MM.1S (cell line): ENCODE data around the gene DHRS4.
A peak's percentile ranks its signal among the peaks of the same experiment; 100 is the strongest.

Source experiments
- DNase-seq: peaks from one replicate; pipeline ENCODE4 v3.0.0-alpha.2; 2015
- H2AFZ ChIP-seq: fragments of 300-600 bp; sonication (generic); 2 replicates; pipeline ENCODE4 v1.6.0; 2016; ENCODE audit warnings: antibody characterized with exemption, low read length
- H3F3A ChIP-seq: fragments of 300-600 bp; sonication (generic); 2 replicates; pipeline ENCODE4 v1.6.1; 2016; ENCODE audit warnings: mild to moderate bottlenecking, antibody characterized with exemption, low read length, moderate library complexity, mixed read lengths; ENCODE audit not compliant: insufficient read depth
- H3K27ac ChIP-seq: fragments of 300-600 bp; sonication (generic); 2 replicates; pipeline ENCODE4 v1.5.1; 2016; ENCODE audit warnings: mild to moderate bottlenecking, low read length
- H3K27me3 ChIP-seq: fragments of 300-600 bp; sonication (generic); replicated peaks from 2 replicates; pipeline ENCODE4 v1.6.0; 2016; ENCODE audit warnings: low read length; ENCODE audit not compliant: insufficient read depth
- H3K36me3 ChIP-seq: fragments of 300-600 bp; sonication (generic); replicated peaks from 2 replicates; pipeline ENCODE4 v1.6.1; 2016; ENCODE audit warnings: mild to moderate bottlenecking, low read length, mixed read lengths; ENCODE audit not compliant: insufficient read depth
- H3K4me1 ChIP-seq: fragments of 300-600 bp; sonication (generic); 2 replicates; pipeline ENCODE4 v1.6.1; 2016; ENCODE audit warnings: low read length, mixed read lengths
- H3K4me2 ChIP-seq: fragments of 300-600 bp; sonication (generic); 2 replicates; pipeline ENCODE4 v1.6.0; 2016; ENCODE audit warnings: low read depth, low read length
- H3K4me3 ChIP-seq: fragments of 300-600 bp; sonication (generic); 2 replicates; pipeline ENCODE4 v1.5.1; 2016; ENCODE audit warnings: low read length, mixed read lengths
- H3K79me2 ChIP-seq: fragments of 300-600 bp; sonication (generic); 2 replicates; pipeline ENCODE4 v1.6.1; 2016; ENCODE audit warnings: mixed run types, low read length, mixed read lengths
- H3K9ac ChIP-seq: fragments of 300-600 bp; sonication (generic); 2 replicates; pipeline ENCODE4 v1.6.1; 2016; ENCODE audit warnings: low read length, mixed read lengths
- H3K9me2 ChIP-seq: fragments of 300-600 bp; sonication (generic); replicated peaks from 2 replicates; pipeline ENCODE4 v1.6.1; 2016; ENCODE audit warnings: mild to moderate bottlenecking, low read length, mixed read lengths; ENCODE audit not compliant: insufficient read depth
- H3K9me3 ChIP-seq: fragments of 300-600 bp; sonication (generic); replicated peaks from 2 replicates; pipeline ENCODE4 v1.6.1; 2016; ENCODE audit warnings: mild to moderate bottlenecking, low read length, mixed read lengths; ENCODE audit not compliant: insufficient read depth
- H4K20me1 ChIP-seq: fragments of 300-600 bp; sonication (generic); 2 replicates; pipeline ENCODE4 v1.6.1; 2016; ENCODE audit warnings: mild to moderate bottlenecking, low read length, moderate library complexity, mixed read lengths; ENCODE audit not compliant: insufficient read depth
- EZH2 ChIP-seq: fragments of 300-600 bp; sonication (generic); optimal IDR thresholded peaks from 2 replicates; pipeline ENCODE3; 2017; ENCODE audit warnings: low read depth, mild to moderate bottlenecking, antibody characterized with exemption, low read length, mixed read lengths
- EZH2phosphoT487 ChIP-seq: fragments of 300-600 bp; sonication (generic); IDR thresholded peaks from 2 replicates; pipeline ENCODE4 v1.6.1; 2018; ENCODE audit warnings: antibody characterized with exemption, low read length
- TF ChIP-seq, protein P1 (sequence below): fragments of 300-600 bp; sonication (generic); IDR thresholded peaks from 2 replicates; pipeline ENCODE4 v1.5.1; 2016; ENCODE audit warnings: antibody characterized with exemption, low read length, mixed read lengths

DHRS4 gene

GRCh38 chr14:23953464-23954278, at the start of gene DHRS4:
DHRS4 (plus strand) TSS chr14:23953770; CDS start chr14:23953789, 19 bp downstream.
- Histone ChIP-seq H3K9me3 (no peaks in the 10 kb centered on the region), H2AFZ (peak within 1 kb of the TSS; percentile 63), H4K20me1 (no peaks in the 10 kb centered on the region), H3F3A (no peaks in the 10 kb centered on the region), H3K4me3 (peak within 1 kb of the TSS; percentile 69), H3K9me2 (no peaks in the 10 kb centered on the region), H3K27ac (no peak within 1 kb of the TSS), H3K9ac (peak within 1 kb of the TSS; percentile 59; the same call in 1 of the 2 replicates), H3K79me2 (no peaks in the 10 kb centered on the region), H3K36me3 (no peaks in the 10 kb centered on the region), H3K4me2 (peak within 1 kb of the TSS; percentile 37; the same call in 1 of the 2 replicates), H3K27me3 (no peaks in the 10 kb centered on the region), H3K4me1 (no peaks in the 10 kb centered on the region)
- DNase-seq, result peak; percentile 65
- TF ChIP-seq EZH2, result no peak
- TF ChIP-seq, protein P1, sequence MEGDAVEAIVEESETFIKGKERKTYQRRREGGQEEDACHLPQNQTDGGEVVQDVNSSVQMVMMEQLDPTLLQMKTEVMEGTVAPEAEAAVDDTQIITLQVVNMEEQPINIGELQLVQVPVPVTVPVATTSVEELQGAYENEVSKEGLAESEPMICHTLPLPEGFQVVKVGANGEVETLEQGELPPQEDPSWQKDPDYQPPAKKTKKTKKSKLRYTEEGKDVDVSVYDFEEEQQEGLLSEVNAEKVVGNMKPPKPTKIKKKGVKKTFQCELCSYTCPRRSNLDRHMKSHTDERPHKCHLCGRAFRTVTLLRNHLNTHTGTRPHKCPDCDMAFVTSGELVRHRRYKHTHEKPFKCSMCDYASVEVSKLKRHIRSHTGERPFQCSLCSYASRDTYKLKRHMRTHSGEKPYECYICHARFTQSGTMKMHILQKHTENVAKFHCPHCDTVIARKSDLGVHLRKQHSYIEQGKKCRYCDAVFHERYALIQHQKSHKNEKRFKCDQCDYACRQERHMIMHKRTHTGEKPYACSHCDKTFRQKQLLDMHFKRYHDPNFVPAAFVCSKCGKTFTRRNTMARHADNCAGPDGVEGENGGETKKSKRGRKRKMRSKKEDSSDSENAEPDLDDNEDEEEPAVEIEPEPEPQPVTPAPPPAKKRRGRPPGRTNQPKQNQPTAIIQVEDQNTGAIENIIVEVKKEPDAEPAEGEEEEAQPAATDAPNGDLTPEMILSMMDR, result peak; percentile 55

GRCh38 chr14:23910101-23910875, 43.3 kb upstream of the DHRS4 start:
- no peak for TF ChIP-seq EZH2phosphoT487
- TF ChIP-seq, protein P1, result peak; percentile 44
- no peak for TF ChIP-seq EZH2
- DNase-seq, result no peak

DNA sequence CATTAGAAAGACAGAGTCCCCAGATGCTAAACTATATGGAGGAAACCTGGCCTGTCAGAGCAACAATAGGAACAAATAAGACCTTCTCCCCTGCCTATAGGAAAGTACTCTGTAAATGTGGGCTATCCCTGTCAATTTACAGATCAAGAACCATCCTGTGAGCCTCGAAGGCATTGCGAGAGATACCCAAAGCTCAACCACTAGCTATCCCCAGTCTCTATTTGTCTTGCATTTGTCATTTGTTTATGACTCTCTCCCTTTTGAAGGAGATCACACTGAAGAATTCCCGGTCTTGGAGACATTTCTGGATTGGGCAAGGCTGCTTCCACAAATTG, 42.7 kb upstream of the DHRS4 start:
- H3K36me3 ChIP-seq, result no peaks in the 10 kb centered on the region
- TF ChIP-seq EZH2 (no peak), EZH2phosphoT487 (no peak)
- TF ChIP-seq, protein P1, result no peak
- no peak overlapping the region for H3K4me3 ChIP-seq
- H2AFZ ChIP-seq, result no peak overlapping the region
- H3K9me3 ChIP-seq, result no peaks in the 10 kb centered on the region
- H3K79me2 ChIP-seq, result no peaks in the 10 kb centered on the region
- H3K9ac ChIP-seq, result no peak overlapping the region
- no peaks in the 10 kb centered on the region for H3F3A ChIP-seq
- no peaks in the 10 kb centered on the region for H3K9me2 ChIP-seq
- H3K27ac ChIP-seq, result no peak overlapping the region
- no peak overlapping the region for H3K4me2 ChIP-seq
- DNase-seq, result no peak
- H3K4me1 ChIP-seq, result no peaks in the 10 kb centered on the region
- no peaks in the 10 kb centered on the region for H4K20me1 ChIP-seq
- H3K27me3 ChIP-seq, result no peaks in the 10 kb centered on the region

More at GRCh38 chr14:23910101-23910875, 43.3 kb upstream of the DHRS4 start:
- H3K4me1 ChIP-seq, result no peaks in the 10 kb centered on the region
- H3K36me3 ChIP-seq, result no peaks in the 10 kb centered on the region
- no peaks in the 10 kb centered on the region for H3K27me3 ChIP-seq
- H3K27ac ChIP-seq, result no peak overlapping the region
- H3K9me3 ChIP-seq, result no peaks in the 10 kb centered on the region
- no peak overlapping the region for H3K4me2 ChIP-seq
- H3K9ac ChIP-seq, result no peak overlapping the region
- H4K20me1 ChIP-seq, result no peaks in the 10 kb centered on the region
- H3K4me3 ChIP-seq, result no peak overlapping the region
- no peaks in the 10 kb centered on the region for H3K79me2 ChIP-seq
- H3F3A ChIP-seq, result no peaks in the 10 kb centered on the region
- H3K9me2 ChIP-seq, result no peaks in the 10 kb centered on the region
- no peak overlapping the region for H2AFZ ChIP-seq
